NCI-H2107 treated with DMSO at 0.1 percent for 48 hours (cell line): ENCODE results near the gene CLSTN1.
"Not testable (repeated sequence)": the region's sequence is repeated elsewhere in the genome, so short reads cannot be mapped to it uniquely, and the experiment has no call there.

ENCODE experiments used
- DNase-seq: peaks from one replicate; lab custom pipeline; 2025; ENCODE audit not compliant: unreplicated experiment; lab: John Stamatoyannopoulos, UW

The CLSTN1 gene

DNA sequence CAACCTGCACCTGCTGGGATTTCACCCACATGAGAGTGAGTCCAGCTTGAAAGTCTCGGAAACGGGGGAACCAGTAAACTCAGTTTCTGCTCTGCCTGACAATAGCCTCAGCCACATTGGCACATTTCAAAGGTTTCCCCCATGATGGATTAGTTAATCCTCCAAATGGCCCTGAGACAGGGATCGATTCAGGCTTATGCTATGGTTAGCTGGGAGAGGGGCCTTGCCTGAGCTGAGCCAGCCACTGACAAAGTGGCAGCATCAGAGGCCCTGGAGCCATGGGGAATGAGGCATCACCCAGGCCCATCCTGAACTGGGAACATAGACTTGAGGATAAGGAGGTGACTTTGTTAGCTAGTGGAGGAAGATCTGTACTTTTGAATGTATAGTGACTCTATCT is 2.9 kb upstream of the CLSTN1 start:
- DNase-seq: no peak

DNA sequence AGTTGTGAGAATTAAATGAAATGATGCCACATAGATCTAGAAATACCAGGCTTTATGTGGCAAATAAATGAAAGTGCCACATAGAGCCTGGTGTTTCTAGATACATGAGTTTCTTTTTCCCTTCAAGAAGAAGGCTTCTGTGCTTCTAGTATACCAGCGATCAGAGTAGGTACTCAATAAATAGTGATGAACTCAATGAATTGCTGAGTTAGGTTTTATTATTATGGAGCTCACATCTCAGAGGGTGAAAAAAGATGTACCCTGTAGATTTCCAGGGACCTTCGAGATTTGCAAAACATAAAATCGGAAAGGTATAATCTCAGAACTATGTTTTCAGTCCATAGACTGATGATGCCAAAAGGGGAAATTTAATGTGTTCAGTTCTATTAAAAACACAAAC is 2.3 kb upstream of the CLSTN1 start:
- no peak for DNase-seq

DNA sequence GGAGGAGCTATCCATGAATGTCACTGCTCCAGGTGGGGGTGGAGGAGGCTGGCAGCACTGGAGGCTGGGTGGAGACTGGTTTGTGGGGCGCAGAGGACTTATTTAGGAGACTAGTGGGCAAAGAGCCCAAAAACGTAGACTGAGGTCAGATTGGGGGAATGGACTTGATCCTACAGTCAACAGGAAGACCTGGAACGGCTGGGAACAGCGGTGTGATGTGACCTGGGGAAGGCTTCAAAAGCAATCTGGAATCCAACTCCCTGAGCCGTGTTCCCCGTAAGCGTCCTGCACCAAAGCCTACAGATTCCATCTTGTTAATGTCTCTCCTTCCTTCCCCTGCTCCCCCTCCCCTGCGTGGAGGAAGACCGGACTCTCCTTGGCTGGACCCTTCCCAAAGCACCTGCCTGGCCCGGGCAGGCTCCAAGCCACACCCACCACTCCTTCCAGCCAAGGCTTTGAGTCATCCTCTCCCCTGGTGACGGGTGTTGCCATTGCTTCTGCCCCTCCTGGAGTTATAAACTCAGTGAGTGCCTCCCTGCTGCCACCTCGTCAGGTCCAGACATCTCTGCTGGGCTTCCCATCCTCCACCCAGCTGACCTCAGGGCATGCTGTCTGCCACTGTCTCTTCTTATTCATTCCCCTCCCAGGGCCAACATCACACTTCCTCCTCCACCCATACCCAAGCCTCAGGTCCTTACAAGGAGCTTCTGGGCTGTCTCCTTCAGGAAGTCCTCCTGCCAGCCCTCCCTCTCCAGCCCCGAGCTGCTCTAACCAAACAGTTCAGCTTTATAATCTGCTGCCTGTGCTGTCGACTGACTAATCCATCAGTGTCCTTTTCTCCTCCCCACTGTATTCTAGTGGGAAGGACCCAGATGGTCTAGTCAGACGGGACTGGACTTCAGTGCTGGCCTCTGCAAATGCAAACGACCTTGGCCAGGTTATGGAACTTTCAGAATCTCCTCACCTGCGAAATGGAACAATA is 1.6 kb upstream of the CLSTN1 start:
- no peak for DNase-seq

GRCh38 chr1:9824702-9825089 is 931 bp upstream of the CLSTN1 start:
- no peak for DNase-seq

DNA sequence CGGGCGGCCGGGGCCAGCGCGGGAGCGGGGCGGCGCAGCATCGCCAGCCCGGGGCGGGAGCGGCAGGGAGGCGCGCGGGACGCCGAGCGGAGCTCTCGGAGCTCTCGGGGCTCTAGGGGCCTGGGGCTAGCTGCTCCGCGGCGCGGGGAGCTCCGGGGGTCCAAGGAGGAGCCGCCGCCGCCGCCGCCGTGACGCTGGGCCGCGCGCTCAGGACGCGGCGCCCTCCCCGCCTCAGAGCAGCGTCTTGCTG is 147 bp downstream of the CLSTN1 start:
- no peak for DNase-seq

DNA sequence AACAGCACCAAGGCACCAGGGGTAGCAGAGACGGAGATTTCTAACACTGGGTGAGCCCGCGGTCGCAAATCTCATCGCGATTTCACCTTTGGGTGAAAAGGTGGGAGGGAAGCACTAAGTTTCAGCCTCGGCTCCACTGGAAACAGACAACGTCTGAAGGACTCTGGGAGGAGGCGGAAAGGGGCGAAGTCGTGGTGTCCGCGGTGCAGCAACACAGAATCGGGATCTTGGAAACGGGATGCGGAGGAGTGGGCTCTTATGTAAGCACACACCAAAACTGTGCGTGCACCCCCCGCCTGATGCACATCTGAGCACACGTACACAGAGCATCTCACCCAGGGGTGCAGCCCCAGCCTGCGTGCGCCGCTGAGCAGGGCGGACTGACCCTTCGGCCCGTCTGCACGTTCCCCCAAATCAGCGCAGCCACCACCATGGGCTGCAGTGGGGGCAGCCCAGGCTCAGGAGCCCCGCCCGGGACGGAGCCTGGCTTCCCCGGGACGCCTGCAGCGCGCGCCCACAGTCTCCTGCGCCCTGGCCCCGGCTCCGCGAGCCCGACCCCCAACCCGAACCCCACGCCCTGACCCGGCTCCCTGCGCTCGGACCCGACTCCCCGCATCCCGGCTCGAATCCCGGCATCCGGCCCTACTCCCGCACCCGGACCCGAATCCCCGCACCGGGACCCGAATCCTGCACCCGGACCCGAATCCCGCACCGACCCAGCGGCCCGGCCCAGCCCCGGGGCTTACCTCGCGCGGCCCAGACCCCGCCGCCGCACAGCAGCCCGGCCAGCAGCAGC is 670 bp downstream of the CLSTN1 start:
- DNase-seq: no peak

DNA sequence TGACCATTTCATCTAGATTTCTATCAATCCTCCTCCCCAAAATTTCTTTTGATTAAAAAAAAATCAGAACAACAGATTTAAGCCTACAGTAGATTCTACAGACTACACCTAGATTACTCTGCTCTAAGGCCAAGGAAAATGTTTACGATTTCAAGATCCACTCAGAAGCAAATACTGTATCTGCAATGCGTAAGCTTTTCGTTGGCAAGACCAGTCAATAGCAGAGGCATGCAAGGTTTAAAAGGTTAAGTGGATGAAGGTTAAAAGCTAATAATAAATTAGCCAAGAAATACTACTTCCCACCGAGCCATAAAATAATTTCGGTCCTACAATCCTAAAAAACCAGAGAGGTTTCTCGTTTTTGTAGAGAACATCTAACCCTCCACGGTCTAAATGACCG is 1.3 kb downstream of the CLSTN1 start:
- no peak for DNase-seq

GRCh38 chr1:9821710-9822109 is 2.1 kb downstream of the CLSTN1 start:
- no peak for DNase-seq

- no peak for DNase-seq
These were observed 3.2 kb downstream of the CLSTN1 start for GRCh38 chr1:9820521-9820920.

DNA sequence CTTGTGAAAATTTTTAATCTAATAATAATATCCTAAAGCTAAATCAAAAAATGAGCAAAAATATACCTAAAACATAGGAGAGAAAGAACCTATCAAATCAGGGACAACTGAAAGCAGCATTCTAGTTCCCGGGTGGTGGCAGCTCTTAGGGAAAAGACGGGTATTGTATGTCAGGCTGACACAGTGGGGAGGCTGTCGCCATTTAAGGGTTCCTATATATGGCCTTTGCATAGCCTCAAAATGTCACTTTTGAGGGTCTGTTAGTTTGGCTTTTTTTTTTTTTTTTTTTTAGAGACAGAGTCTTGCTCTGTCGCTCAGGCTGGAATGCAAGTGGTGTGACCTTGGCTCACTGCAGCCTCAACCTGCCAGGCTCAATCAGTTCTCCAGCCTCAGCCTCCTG is 6.0 kb downstream of the CLSTN1 start:
- DNase-seq: no peak

- no peak for DNase-seq
These were observed 7.6 kb downstream of the CLSTN1 start for GRCh38 chr1:9816199-9816598.

DNA sequence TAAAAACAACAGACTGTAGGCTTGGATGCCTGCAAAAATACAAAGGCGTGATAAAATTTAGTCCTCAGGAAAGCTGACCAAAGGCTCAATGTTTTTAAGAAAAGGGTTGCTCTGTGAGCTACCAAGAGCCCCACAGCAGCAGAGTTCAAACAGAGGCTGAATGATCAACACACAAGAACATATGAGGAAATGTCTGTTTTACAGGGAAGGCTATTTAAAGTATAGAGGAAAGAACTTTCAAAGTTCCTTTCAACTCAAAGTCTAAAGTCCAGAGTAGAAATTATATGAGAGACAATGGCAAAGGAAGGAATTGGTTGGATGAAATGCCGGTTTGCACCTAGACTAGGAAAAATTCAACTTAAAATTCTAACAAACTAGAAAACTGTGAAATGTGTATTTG is 8.6 kb downstream of the CLSTN1 start:
- no peak for DNase-seq

DNA sequence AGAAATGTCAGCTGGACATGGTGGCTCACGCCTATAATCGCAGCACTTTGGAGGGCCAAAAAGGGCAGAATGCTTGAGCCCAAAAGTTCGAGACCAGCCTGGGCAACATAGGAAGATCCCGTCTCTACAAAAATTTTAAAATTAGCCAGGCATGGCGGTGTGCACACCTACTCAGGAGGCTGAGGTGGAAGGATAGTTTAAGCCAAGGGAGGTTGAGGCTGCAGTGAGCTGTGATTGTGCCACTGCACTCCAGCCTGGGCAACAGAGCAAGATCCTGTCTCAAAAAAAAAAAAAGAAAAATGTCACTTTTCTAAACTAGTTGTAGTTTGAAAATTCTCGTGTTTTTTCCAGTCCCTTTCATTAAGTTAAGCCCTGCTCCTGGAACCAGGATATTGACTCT is 9.1 kb downstream of the CLSTN1 start:
- DNase-seq: no peak

- no peak for DNase-seq
These were observed 12.4 kb downstream of the CLSTN1 start for GRCh38 chr1:9811239-9811966.

- no peak for DNase-seq
These were observed 14.7 kb downstream of the CLSTN1 start for GRCh38 chr1:9809100-9809510.

DNA sequence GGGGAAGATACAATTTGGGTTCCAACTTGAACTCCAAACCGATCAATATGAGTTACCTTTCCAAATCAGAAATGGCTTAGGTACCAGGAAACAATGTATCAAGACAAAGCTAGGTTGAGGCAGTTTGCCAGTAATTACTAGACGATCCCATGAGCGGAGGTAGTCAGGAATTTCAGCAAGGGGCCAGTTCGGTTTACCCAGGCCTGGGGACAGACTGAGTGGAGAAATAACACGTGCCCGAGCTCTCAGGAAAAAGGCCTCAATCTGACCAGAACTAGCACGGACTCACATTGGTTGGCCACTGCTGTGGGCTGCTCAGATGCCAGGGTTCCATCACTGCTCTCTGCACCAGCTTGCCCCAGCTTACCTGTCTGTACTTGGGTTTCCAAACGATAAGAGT is 15.3 kb downstream of the CLSTN1 start:
- no peak for DNase-seq

DNA sequence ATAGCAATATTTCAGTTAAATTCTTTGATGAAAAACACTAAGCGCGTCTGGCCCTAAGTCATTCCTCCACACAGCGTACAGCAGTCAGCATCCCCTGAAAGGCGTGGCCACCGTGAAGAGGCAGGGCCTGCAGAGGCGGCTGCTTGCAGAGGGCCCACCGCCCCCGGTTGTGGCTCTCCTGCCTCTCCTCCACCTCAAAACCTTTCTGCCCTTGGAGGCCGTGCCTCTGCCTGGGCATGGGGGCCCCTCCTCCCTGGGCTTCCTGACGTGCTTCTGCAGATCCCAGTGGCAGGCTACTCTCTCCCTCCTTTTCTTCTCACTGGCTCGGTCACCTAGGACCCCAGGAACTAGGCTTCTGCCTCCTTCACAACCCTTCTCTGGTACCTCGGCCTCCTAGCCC is 16.2 kb downstream of the CLSTN1 start:
- DNase-seq: no peak

DNA sequence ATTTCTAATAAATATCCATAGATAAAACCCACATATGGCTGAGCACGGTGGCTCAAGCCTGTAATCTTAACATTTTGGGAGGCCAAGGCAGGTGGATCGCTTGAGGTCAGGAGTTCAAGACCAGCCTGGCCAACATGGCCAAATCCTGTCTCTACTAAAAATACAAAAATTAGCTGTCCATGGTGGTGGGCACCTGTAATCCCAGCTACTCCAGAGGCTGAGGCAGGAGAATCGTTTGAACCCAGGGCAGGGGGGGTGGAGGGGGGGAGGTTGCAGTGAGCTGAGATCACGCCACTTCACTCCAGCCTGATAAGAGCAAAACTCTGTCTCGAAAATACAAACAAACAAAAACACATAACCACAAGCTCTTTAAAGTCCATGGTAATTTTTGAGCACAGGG is 17.8 kb downstream of the CLSTN1 start:
- DNase-seq: not testable (repeated sequence)

DNA sequence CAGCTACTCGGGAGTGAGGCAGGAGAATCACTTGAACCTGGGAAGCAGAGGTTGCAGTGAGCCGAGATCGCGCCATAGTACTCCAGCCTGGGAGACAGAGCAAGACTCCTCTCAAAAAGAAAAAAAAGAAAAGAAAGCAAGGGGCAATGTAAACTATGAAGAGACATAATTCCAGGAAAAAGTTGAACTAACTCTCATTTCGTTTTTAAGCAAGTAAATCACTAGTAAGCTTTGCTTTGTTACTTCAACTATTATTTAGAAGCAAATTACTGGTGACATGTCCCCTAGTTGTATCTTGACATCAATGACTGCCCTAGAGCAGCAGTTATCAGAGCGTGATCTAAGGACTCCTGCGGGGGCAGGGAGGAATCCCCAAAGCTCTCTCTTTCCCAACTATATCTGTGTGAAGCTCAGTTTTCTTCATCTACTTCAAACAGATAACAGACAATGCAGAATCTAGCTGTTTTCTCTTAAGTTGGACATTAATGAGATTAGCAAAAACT is 18.7 kb downstream of the CLSTN1 start:
- DNase-seq: no peak

DNA sequence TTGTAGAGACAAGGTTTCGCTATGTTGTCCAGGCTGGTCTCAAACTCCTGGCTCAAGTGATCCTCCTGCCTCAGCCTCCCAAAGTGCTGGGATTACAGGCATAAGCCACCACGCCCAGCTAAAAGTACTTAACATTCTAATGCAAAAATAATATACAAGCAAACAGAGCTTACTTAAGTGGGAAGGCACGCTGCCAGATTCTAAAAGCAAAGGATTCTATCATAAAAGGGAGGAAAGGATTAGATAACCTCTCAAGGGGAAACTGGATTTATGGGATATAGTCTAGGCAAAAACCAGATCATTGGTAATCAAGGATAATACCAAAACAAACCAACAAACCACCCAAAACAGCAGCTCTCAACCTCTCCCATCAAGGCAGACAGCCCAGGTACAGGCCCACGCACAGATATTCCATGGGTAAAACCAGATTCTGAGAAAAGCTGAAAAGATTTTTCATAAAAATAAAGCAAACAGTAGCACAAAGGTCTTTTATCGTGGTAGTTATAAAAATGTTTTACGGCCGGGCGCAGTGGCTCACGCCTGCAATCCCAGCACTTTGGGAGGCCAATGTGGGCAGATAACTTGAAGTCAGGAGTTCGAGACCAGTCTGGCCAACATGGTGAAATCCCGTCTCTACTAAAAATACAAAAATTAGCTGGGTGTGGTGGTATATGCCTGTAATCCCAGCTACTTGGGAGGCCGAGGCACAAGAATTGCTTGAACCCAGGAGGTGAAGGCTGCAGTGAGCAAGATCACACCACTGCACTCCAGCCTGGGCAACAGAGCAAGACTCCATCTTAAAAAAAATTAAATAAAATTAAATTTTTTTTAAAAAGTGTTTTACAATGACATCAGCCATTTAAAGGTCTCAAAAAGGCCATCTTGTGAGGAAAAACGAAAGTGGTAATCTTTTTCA is 20.5 kb downstream of the CLSTN1 start:
- DNase-seq: not testable (repeated sequence)

DNA sequence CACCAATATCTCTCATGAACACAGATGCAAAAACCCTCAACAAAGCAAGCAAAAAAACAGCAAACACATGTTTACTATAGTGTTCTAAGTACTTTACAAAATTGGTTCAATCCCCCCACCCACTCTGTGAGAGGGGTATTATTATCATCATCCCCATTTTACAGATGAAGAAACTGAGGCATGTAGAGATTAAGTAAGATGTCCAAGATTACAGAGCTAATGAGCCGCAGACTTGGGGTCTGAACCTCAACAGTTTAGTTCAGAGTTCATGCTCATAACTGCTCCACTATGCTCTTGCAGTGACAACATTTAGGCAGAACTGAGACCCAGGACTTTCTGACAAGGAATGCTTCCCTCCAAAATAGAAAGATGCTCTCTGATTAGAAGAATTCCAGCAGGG is 21.9 kb downstream of the CLSTN1 start:
- no peak for DNase-seq
